H9 (cell line): ENCODE data around the gene MST1R. TPM values are rescaled to one million over a fixed set of nuclear protein-coding genes. Genes with fewer than 3 reads are reported as not detected.

Experiments
- DNase-seq: peaks from one replicate; pipeline ENCODE4 v3.0.0-alpha.2; 2017
- H2AFZ ChIP-seq: one replicate; pipeline ENCODE4 v1.6.1; 2013; ENCODE audit warnings: mild to moderate bottlenecking, low read length, control low read depth, moderate library complexity
- H2AK5ac ChIP-seq: 2 replicates; pipeline ENCODE4 v1.6.1; 2013; ENCODE audit warnings: low read length, control low read depth, mixed read lengths; ENCODE audit not compliant: insufficient read length
- H2BK120ac ChIP-seq: one replicate; pipeline ENCODE4 v1.6.1; 2013; ENCODE audit warnings: low read depth, mild to moderate bottlenecking, low read length, control low read depth, inconsistent platforms; ENCODE audit not compliant: poor library complexity, severe bottlenecking
- H2BK12ac ChIP-seq: 2 replicates; pipeline ENCODE4 v1.6.1; 2013; ENCODE audit warnings: low read length, control low read depth, mixed read lengths, low read depth; ENCODE audit not compliant: insufficient read length
- H2BK15ac ChIP-seq: 2 replicates; pipeline ENCODE4 v1.6.1; 2013; ENCODE audit warnings: low read depth, low read length, control low read depth
- H2BK20ac ChIP-seq: one replicate; pipeline ENCODE4 v1.6.1; 2013; ENCODE audit warnings: low read depth, mild to moderate bottlenecking, low read length, control low read depth, inconsistent platforms; ENCODE audit not compliant: poor library complexity, severe bottlenecking
- H2BK5ac ChIP-seq: 2 replicates; pipeline ENCODE4 v1.6.1; 2013; ENCODE audit warnings: low read length, control low read depth, mixed read lengths; ENCODE audit not compliant: insufficient read length
- H3K14ac ChIP-seq: 2 replicates; pipeline ENCODE4 v1.6.1; 2013; ENCODE audit warnings: low read length, control low read depth; ENCODE audit not compliant: insufficient read depth
- H3K18ac ChIP-seq: 2 replicates; pipeline ENCODE4 v1.6.1; 2013; ENCODE audit warnings: low read depth, mild to moderate bottlenecking, mixed read lengths, low read length, control low read depth; ENCODE audit not compliant: insufficient read length
- H3K23ac ChIP-seq: 2 replicates; pipeline ENCODE4 v1.6.1; 2013; ENCODE audit warnings: low read length, control low read depth, mixed read lengths, low read depth; ENCODE audit not compliant: insufficient read length
- H3K23me2 ChIP-seq: 2 replicates; pipeline ENCODE4 v1.6.1; 2013; ENCODE audit warnings: low read depth, mild to moderate bottlenecking, mixed read lengths, low read length, control low read depth; ENCODE audit not compliant: insufficient read length, poor library complexity, severe bottlenecking
- H3K27ac ChIP-seq: 2 replicates; pipeline ENCODE4 v1.5.1; 2013; ENCODE audit warnings: low read length, control low read depth, mixed read lengths, low read depth; ENCODE audit not compliant: insufficient read length
- H3K27me3 ChIP-seq: 2 replicates; pipeline ENCODE4 v1.6.1; 2013; ENCODE audit warnings: low read length, control low read depth, inconsistent platforms; ENCODE audit not compliant: insufficient read depth
- H3K4ac ChIP-seq: 2 replicates; pipeline ENCODE4 v1.6.1; 2013; ENCODE audit warnings: low read depth, mild to moderate bottlenecking, control low read depth, inconsistent platforms, low read length, moderate library complexity
- H3K4me1 ChIP-seq: 2 replicates; pipeline ENCODE4 v1.6.1; 2013; ENCODE audit warnings: low read length, control low read depth, inconsistent platforms; ENCODE audit not compliant: insufficient read depth
- H3K4me2 ChIP-seq: 2 replicates; pipeline ENCODE4 v1.6.1; 2013; ENCODE audit warnings: low read length, control low read depth, mixed read lengths; ENCODE audit not compliant: insufficient read length, insufficient read depth
- H3K56ac ChIP-seq: 2 replicates; pipeline ENCODE4 v1.6.1; 2013; ENCODE audit warnings: low read depth, mild to moderate bottlenecking, mixed read lengths, low read length, control low read depth; ENCODE audit not compliant: insufficient read length
- H3K79me1 ChIP-seq: 2 replicates; pipeline ENCODE4 v1.6.1; 2013; ENCODE audit warnings: low read depth, mild to moderate bottlenecking, moderate library complexity, low read length, control low read depth, inconsistent platforms; ENCODE audit not compliant: insufficient read depth, poor library complexity, severe bottlenecking
- H3K79me2 ChIP-seq: 2 replicates; pipeline ENCODE4 v1.6.1; 2013; ENCODE audit warnings: low read length, control low read depth, inconsistent platforms; ENCODE audit not compliant: insufficient read depth
- H3K9ac ChIP-seq: 2 replicates; pipeline ENCODE4 v1.6.1; 2013; ENCODE audit warnings: low read length, control low read depth, mixed read lengths; ENCODE audit not compliant: insufficient read length; ENCODE audit errors: extremely low read depth
- H3K9me3 ChIP-seq: one replicate; pipeline ENCODE4 v1.6.1; 2013; ENCODE audit warnings: low read depth, low read length, inconsistent platforms; ENCODE audit not compliant: control insufficient read depth
- H3T11ph ChIP-seq: one replicate; pipeline ENCODE4 v1.6.1; 2013; ENCODE audit warnings: mild to moderate bottlenecking, low read length, control low read depth, inconsistent platforms
- H4K20me1 ChIP-seq: one replicate; pipeline ENCODE4 v1.6.1; 2013; ENCODE audit not compliant: control insufficient read depth, insufficient read length, insufficient read depth
- H4K5ac ChIP-seq: 2 replicates; pipeline ENCODE4 v1.6.1; 2013; ENCODE audit warnings: low read depth, mild to moderate bottlenecking, mixed read lengths, low read length, control low read depth; ENCODE audit not compliant: insufficient read length
- H4K8ac ChIP-seq: replicated peaks from 2 replicates; pipeline ENCODE4 v1.6.1; 2013; ENCODE audit warnings: low read length, control low read depth, mixed read lengths, low read depth; ENCODE audit not compliant: insufficient read length
- H4K91ac ChIP-seq: 2 replicates; pipeline ENCODE4 v1.6.1; 2013; ENCODE audit warnings: low read depth, mild to moderate bottlenecking, moderate library complexity, mixed read lengths, low read length, control low read depth; ENCODE audit not compliant: insufficient read length
- H3K27ac Mint-ChIP-seq, 3 experiments: 2 replicates in 2 of 3; 3 replicates in 1 of 3; pipeline ENCODE4 v1.8.0; 2020 to 2021; ENCODE audit warnings: mixed read lengths in 3 of 3, mild to moderate bottlenecking in 1 of 3, moderate library complexity in 1 of 3
- H3K27me3 Mint-ChIP-seq: 2 replicates; pipeline ENCODE4 v1.8.0; 2021; ENCODE audit warnings: low read depth, mild to moderate bottlenecking, moderate library complexity, mixed read lengths
- H3K36me3 Mint-ChIP-seq, 3 experiments: 2 replicates in 2 of 3; 3 replicates in 1 of 3; pipeline ENCODE4 v1.8.0; 2020 to 2021; ENCODE audit warnings: low read depth in 3 of 3, mixed read lengths in 3 of 3; ENCODE audit not compliant: insufficient read depth in 1 of 3
- H3K4me1 Mint-ChIP-seq, 2 experiments: 2 replicates each; pipeline ENCODE4 v1.8.0; 2020; ENCODE audit warnings: mixed read lengths in 2 of 2
- H3K4me3 Mint-ChIP-seq, 2 experiments: 2 replicates in 1 of 2; 3 replicates in 1 of 2; pipeline ENCODE4 v1.8.0; 2020 to 2021; ENCODE audit warnings: mild to moderate bottlenecking in 2 of 2, mixed read lengths in 2 of 2, moderate library complexity in 1 of 2
- H3K9me3 Mint-ChIP-seq, 2 experiments: 2 replicates in 1 of 2; 3 replicates in 1 of 2; pipeline ENCODE4 v1.8.0; 2020; ENCODE audit warnings: mild to moderate bottlenecking in 2 of 2, mixed read lengths in 2 of 2, moderate library complexity in 1 of 2
- WGBS: extraction: QIAGEN DNeasy Blood & Tissue Kit; methylation state at CpG from one replicate; pipeline ENCODE4 v1.1.7; 2013; ENCODE audit warnings: missing lambda C conversion rate, low lambda C conversion rate, mixed read lengths; ENCODE audit not compliant: insufficient read length; ENCODE audit errors: extremely low coverage; 5-methylcytosine and 5-hydroxymethylcytosine counted together
- total RNA-seq: library from RNA; stranded (reverse); gene quantifications from 2 replicates; pipeline ENCODE4 v1.2.1, GENCODE V29; 2021
- TF ChIP-seq, protein P1 (sequence below): fragments of 200-600 bp; sonication (generic); conservative IDR thresholded peaks from 3 replicates; pipeline ENCODE4 v1.8.0; 2021; ENCODE audit warnings: antibody characterized with exemption, mild to moderate bottlenecking

The MST1R gene
- total RNA-seq, 1 experiment from 2014 or later = 4.9 TPM

DNA sequence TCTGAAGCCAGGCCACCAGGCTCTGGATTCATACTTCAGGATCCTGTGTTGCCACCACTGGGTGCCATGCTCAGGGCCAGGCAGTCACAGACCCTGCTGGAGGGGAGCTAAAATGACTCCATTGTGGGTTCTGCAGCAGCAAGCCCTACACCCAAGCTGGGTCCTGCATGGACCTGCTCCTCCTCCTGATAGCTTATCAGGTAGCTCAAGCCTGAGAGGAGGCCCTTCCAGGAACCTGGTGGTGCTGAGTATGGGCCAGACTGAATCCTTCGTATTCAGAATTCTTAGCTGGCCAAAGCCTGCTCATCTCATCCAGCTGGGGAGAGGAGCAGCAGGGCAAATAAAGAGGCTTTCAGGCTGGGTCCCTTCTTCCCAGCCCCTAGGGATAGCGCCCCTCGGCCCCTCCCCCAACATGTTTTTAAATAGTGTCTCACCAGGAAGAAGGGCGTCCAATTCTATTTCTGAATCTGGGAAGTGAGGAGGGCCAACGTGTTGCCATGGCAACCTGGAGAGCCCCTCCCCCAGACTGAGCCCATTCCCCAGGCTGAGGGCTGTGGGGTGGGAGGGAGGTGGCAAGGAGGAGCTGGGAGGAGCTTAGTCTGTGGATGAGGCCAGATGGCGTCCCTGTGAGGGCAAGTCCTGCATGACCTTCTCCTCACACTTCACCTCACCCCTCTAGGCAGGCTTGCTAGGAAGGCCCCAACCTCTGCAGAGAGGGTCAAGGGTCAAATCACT lies 22.9 kb downstream of the MST1R start:
- Histone ChIP-seq H3K4me1 (peaks cover 9% of the 10 kb centered on the region; the same call in 1 of the 2 replicates), H2BK15ac (no peak overlapping the region), H4K8ac (no peak overlapping the region), H3K23ac (no peak overlapping the region), H4K91ac (no peak overlapping the region), H2BK120ac (no peak overlapping the region), H3K27ac (no peak overlapping the region), H2AK5ac (no peak overlapping the region), H2BK20ac (no peak overlapping the region), H3K14ac (0 out of 2 replicates have a peak overlapping the region, but pooled peaks have one; percentile 1), H3K79me2 (no peaks in the 10 kb centered on the region), H3K4ac (no peak overlapping the region), H3K27me3 (no peaks in the 10 kb centered on the region), H3K56ac (no peak overlapping the region), H3K18ac (no peak overlapping the region), H4K5ac (no peak overlapping the region), H2BK12ac (no peak overlapping the region), H2AFZ (no peak overlapping the region), H4K20me1 (no peaks in the 10 kb centered on the region), H3K4me2 (no peak overlapping the region), H2BK5ac (no peak overlapping the region), H3K23me2 (no peaks in the 10 kb centered on the region), H3T11ph (no peak overlapping the region), H3K9ac (no peak overlapping the region), H3K79me1 (no peaks in the 10 kb centered on the region), H3K9me3 (no peaks in the 10 kb centered on the region)
- Mint-ChIP-seq H3K27me3 (peaks cover 7% of the 10 kb centered on the region), H3K9me3 (no peaks in the 10 kb centered on the region), H3K27ac (no peak overlapping the region), H3K4me1 (peaks cover 29 to 34% of the 10 kb centered on the region in 2 experiments), H3K36me3 (no peaks in the 10 kb centered on the region), H3K4me3 (no peak overlapping the region)
- no CpG with 5 or more reads among the region's 6 CpGs for WGBS
- TF ChIP-seq, protein P1, sequence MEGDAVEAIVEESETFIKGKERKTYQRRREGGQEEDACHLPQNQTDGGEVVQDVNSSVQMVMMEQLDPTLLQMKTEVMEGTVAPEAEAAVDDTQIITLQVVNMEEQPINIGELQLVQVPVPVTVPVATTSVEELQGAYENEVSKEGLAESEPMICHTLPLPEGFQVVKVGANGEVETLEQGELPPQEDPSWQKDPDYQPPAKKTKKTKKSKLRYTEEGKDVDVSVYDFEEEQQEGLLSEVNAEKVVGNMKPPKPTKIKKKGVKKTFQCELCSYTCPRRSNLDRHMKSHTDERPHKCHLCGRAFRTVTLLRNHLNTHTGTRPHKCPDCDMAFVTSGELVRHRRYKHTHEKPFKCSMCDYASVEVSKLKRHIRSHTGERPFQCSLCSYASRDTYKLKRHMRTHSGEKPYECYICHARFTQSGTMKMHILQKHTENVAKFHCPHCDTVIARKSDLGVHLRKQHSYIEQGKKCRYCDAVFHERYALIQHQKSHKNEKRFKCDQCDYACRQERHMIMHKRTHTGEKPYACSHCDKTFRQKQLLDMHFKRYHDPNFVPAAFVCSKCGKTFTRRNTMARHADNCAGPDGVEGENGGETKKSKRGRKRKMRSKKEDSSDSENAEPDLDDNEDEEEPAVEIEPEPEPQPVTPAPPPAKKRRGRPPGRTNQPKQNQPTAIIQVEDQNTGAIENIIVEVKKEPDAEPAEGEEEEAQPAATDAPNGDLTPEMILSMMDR = no peak
- peak; percentile 79 for DNase-seq
